Right cardiac atrium (tissue), 5 donors: ENCODE results near the gene MACO1. TPM values are rescaled to one million over a fixed set of nuclear protein-coding genes. Genes with fewer than 3 reads are reported as not detected.
A peak's percentile ranks its signal among the peaks of the same experiment; 100 is the strongest.

Experiments used
- ATAC-seq, 2 donors: fragments of 200-7000 bp; cut with Tn5 transposase; one replicate each; pipeline versions ENCODE4 v1.8.0 to v1.9.1; 2020; ENCODE audit warnings: moderate library complexity in 2 of 2, mild to moderate bottlenecking in 1 of 2
- DNase-seq, 3 donors: peaks; one replicate each; pipeline ENCODE4 v3.0.0-alpha.2; 2020
- H3K27ac ChIP-seq: one replicate; pipeline ENCODE4 v1.5.1; 2013; ENCODE audit warnings: mild to moderate bottlenecking, low read length, control low read depth, moderate library complexity
- H3K27me3 ChIP-seq: one replicate; pipeline ENCODE4 v1.6.1; 2013; ENCODE audit not compliant: control insufficient read depth, insufficient read depth
- H3K4me1 ChIP-seq: one replicate; pipeline ENCODE4 v1.6.1; 2013; ENCODE audit warnings: low read length; ENCODE audit not compliant: control insufficient read depth, insufficient read depth
- H3K4me3 ChIP-seq: one replicate; pipeline ENCODE4 v1.5.1; 2013; ENCODE audit warnings: low read length, control low read depth
- H3K9me3 ChIP-seq: one replicate; pipeline ENCODE4 v1.6.1; 2013; ENCODE audit warnings: low read length; ENCODE audit not compliant: control insufficient read depth
- WGBS: extraction: QIAGEN DNeasy Blood & Tissue Kit; methylation state at CpG from one replicate; pipeline ENCODE4 v1.1.7; 2013; 5-methylcytosine and 5-hydroxymethylcytosine counted together
- intact Hi-C, 4 donors: fragments of 100-400 bp; cut with DNase I; formaldehyde crosslinking; loops; one replicate each; pipeline versions ENCODE4 v1.11.0 to v1.14.0; 2022 to 2023
- polyA plus RNA-seq: library from polyadenylated mRNA; stranded (reverse); fragments of 200-250 nt; gene quantifications from one replicate; pipeline ENCODE4 v1.2.3, GENCODE V29; 2013
- total RNA-seq, 4 donors: library from RNA; stranded (reverse); fragmentation: NEBNext Ultra II Directional; extraction: Animal tissue kit (Norgen Biotek cat#: 25700); gene quantifications; one replicate each; pipeline ENCODE4 v1.2.1, GENCODE V29; 2021
- donor health status: healthy with polysubstance abuse.
- donor health status: DM: no; HTN: yes; CAD: no.
- donor health status: DM: no; HTN: no; CAD: no.
- donor health status: DM: no; HTN: yes; CAD: no; lungs with severe emphysema.
- donor health status: DM: yes; HTN: yes; CAD: no.

MACO1 gene
- total and polyA plus RNA-seq, 5 donors, result 8.8 to 20.2 (median 17.1) TPM

- DNase-seq, result no peak
- Histone ChIP-seq H3K4me3 (no peak overlapping the region), H3K4me1 (peaks cover 15% of the 10 kb centered on the region), H3K27me3 (no peaks in the 10 kb centered on the region), H3K27ac (no peak overlapping the region), H3K9me3 (no peaks in the 10 kb centered on the region)
- intact Hi-C loops, result loop anchor here in 1 of 4 donors (10.0 kb wide), 1 partner anchor 269 kb away; the partner anchor contains the start of gene MTFR1L
- WGBS, result 90% methylated on average over 3 of the region's 3 CpGs
- ATAC-seq, result no peak
These were observed 115.1 kb downstream of the MACO1 start for GRCh38 chr1:25545767-25546166.

DNA sequence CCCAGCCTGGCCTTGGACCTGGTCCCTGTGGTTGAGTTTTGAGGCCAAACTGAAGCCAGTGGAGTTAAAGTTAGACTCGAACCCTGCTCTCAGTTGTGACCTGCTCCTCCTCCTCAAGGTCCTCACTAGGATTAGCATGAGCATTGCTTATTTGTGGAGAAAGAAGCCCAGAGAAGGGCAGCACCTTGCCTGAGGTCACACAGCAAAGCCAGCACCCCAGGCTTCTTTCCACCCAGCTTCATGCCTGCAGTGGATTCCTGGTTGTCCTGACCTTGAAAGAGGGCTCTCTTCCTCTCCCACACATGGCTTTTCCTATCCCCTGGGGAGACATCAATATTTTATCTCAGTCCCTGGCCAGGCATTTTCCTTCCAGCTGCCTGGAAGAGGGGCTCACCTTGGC is 115.5 kb downstream of the MACO1 start:
- H3K9me3 ChIP-seq, result no peaks in the 10 kb centered on the region
- H3K4me3 ChIP-seq, result no peak overlapping the region
- no peak for ATAC-seq
- no peak overlapping the region for H3K27ac ChIP-seq
- H3K27me3 ChIP-seq, result no peaks in the 10 kb centered on the region
- no peak for DNase-seq
- WGBS, result 81% methylated on average over 1 of the region's 1 CpG
- peaks cover 19% of the 10 kb centered on the region for H3K4me1 ChIP-seq
- intact Hi-C loops, result loop anchor here in 1 of 4 donors (10.0 kb wide), 1 partner anchor 269 kb away; the partner anchor contains the start of gene MTFR1L

GRCh38 chr1:25548601-25549000 is 117.9 kb downstream of the MACO1 start:
- Histone ChIP-seq H3K4me1 (peaks cover 19% of the 10 kb centered on the region), H3K9me3 (no peaks in the 10 kb centered on the region), H3K27me3 (no peaks in the 10 kb centered on the region), H3K4me3 (no peak overlapping the region), H3K27ac (no peak overlapping the region)
- intact Hi-C loops, result loop anchor here in 1 of 4 donors (10.0 kb wide), 1 partner anchor 266 kb away; the partner anchor contains the start of gene MTFR1L
- 87% methylated on average over 4 of the region's 4 CpGs for WGBS
- DNase-seq (no peak), ATAC-seq (no peak)

- ATAC-seq (peak; percentile 72 to 78), DNase-seq (peak in 2 of 3 donors; percentile 49 to 84)
- WGBS, result 48% methylated on average over 19 of the region's 19 CpGs
- Histone ChIP-seq H3K4me1 (peaks cover 23% of the 10 kb centered on the region), H3K9me3 (no peaks in the 10 kb centered on the region), H3K27ac (peak overlapping the region; percentile 21), H3K4me3 (no peak overlapping the region), H3K27me3 (no peaks in the 10 kb centered on the region)
- intact Hi-C loops, result loop anchor here in 1 of 4 donors (10.0 kb wide), 1 partner anchor 265 kb away; the partner anchor contains the start of gene MTFR1L
These were observed 118.8 kb downstream of the MACO1 start for GRCh38 chr1:25549273-25550154.

Other genes with a start within 250 kb of the MACO1 start
- 10 to 100 TPM; 29.7 to 40.5 (median 39.8) TPM for gene SYF2, start 198.4 kb upstream of the MACO1 start, total RNA-seq
- gene SYF2, start 198.4 kb upstream of the MACO1 start, polyA plus RNA-seq, result 63.2 TPM
- 10 to 100 TPM; 43.6 to 65.0 (median 54.9) TPM for gene RSRP1, start 183.4 kb upstream of the MACO1 start, total RNA-seq
- 63.6 TPM for gene RSRP1, start 183.4 kb upstream of the MACO1 start, polyA plus RNA-seq
- gene RHD, start 158.4 kb upstream of the MACO1 start, total RNA-seq, result under 1 TPM in 3 of 4 donors, not detected in 1; 0.18 to 0.37 (median 0.37) TPM
- 0.16 TPM for gene RHD, start 158.4 kb upstream of the MACO1 start, polyA plus RNA-seq
- 100 to 1,000 TPM in 2 of 4 donors, 10 to 100 TPM in 2; 83.9 to 106 (median 98.6) TPM for gene TMEM50A, start 92.6 kb upstream of the MACO1 start, total RNA-seq
- gene TMEM50A, start 92.6 kb upstream of the MACO1 start, polyA plus RNA-seq, result 120 TPM
- gene RHCE, start 10.1 kb upstream of the MACO1 start, total RNA-seq, result under 1 TPM; 0.54 to 0.70 (median 0.59) TPM
- 0.43 TPM for gene RHCE, start 10.1 kb upstream of the MACO1 start, polyA plus RNA-seq
- gene LDLRAP1, start 112.7 kb downstream of the MACO1 start, total RNA-seq, result 10 to 100 TPM in 1 of 4 donors, 1 to 10 TPM in 3; 7.6 to 10.2 (median 9.2) TPM
- 6.0 TPM for gene LDLRAP1, start 112.7 kb downstream of the MACO1 start, polyA plus RNA-seq
- 10 to 100 TPM; 10.6 to 15.7 (median 12.8) TPM for gene MAN1C1, start 185.9 kb downstream of the MACO1 start, total RNA-seq
- 9.1 TPM for gene MAN1C1, start 185.9 kb downstream of the MACO1 start, polyA plus RNA-seq